ENCODE results near the gene IL12RB2.
"Not testable (repeated sequence)": the region's sequence is repeated elsewhere in the genome, so short reads cannot be mapped to it uniquely, and the experiment has no call there.

The IL12RB2 gene

DNA sequence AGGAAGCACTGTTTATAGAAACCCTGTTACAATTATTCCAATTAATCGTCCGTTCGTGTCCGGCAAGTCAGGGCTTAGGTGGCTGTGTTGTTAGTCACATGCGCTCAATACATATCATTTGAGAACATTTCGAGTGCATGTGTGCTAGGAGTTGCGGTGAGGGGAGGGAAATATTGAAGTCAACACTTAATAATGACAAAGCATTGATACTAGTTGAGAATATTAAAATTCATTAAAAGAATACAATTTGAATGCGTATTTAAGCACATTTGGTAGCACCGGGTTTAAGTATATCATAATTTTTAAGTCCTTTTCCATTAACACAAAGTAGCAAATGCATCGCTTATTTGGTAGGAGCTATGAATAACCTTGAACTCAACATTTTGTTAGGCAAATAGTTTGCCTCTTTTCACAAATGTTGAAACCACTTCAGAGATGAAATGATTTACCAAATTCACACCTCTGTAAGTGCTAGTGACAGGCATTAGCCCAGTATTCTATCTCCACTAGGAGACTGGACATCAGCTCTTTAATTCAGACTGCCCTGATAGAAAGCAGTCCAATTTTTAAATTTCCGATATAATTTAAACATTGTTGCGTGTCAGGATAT lies 123.6 kb downstream of the IL12RB2 start:
- DNase-seq (ENCODE audit: low spot score), result no peak

DNA sequence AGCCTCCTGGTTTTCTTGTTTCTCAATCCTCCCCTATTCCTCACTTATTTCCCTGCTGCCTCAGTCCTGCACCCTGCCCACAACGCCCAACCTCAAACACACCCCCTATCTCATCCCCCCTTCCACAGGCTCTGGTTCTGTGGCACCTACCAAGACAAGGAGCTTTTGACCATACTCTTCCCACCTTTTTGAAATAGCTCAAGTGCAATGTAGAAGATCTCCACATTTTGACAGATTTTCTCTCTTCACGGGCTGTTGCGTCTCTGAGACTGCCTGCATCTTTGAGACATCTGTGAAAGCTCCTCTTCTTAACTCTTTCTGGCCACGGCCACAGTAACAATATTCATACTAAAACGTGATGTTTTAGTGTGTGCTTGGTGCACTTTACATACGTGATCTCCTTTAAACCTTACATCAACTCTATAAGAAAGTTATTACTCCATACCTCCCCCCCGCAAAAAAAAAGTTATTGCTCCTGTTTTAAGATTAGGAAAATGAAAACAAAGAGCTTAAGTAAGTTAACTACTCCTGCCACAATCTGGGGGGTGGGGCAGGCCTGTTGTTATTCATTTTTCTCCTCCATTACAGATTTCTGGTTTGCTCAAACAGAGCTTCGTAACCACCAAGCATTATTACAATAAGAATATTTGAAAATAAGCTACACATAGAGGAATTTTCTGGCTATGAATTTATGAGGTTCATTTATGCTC lies 124.4 kb downstream of the IL12RB2 start:
- peak; percentile 16 for DNase-seq (ENCODE audit: low spot score)

DNA sequence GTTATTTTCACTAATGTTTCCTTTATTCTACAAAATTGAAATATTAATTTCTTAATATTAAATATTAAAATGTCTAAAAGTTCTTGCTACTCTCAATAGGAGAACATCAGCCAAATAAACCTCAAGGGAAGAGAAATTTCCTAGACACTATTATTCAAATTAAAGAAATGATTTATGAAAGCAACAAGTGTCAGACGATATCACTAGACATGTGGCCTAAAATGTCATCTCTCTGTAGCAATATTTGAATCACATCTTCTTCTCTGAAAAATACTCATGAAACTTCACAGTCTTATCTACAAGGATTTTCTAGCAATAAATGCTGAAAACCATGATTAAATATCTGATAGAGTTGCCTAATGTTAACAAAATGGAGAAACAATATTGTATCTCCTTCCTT lies 125.1 kb downstream of the IL12RB2 start:
- no peak for DNase-seq (ENCODE audit: low spot score)

DNA sequence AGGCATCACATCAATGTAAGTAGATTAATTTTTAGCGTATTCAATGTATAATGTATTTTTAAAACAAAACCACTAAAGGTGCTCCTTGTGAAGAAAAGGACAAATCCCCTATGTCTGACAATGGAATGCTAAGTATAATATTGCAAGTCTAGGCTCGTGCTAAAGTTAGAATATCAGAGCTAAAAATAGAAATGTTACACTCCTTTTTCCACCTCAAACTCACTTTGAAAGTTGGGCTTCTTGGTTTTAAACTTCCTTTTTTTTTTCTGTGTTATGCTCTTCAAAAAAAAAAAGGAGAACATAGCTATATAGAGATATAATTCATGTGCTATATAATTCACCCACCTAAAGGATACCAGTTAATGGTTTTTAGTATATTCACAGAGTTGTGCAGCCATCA lies 126.2 kb downstream of the IL12RB2 start:
- no peak for DNase-seq (ENCODE audit: low spot score)

DNA sequence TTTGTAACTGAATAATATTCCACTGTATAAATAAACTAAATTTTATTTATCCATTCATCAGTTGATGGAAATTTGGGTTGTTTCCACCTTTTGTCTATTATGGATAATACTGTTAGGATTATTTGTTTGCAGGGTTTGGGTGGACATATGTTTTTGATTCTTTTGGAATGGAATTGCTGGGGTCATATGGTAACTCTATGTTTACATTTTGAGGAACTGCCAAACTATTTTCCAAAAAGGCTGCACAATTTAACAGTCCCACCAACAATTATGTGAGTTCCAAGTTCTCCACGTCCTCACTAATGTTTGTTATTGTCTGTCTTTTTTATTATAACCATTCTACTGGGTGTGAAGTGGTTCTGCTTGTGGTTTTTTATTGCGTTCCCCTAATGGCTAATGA lies 126.8 kb downstream of the IL12RB2 start:
- no peak for DNase-seq (ENCODE audit: low spot score)

DNA sequence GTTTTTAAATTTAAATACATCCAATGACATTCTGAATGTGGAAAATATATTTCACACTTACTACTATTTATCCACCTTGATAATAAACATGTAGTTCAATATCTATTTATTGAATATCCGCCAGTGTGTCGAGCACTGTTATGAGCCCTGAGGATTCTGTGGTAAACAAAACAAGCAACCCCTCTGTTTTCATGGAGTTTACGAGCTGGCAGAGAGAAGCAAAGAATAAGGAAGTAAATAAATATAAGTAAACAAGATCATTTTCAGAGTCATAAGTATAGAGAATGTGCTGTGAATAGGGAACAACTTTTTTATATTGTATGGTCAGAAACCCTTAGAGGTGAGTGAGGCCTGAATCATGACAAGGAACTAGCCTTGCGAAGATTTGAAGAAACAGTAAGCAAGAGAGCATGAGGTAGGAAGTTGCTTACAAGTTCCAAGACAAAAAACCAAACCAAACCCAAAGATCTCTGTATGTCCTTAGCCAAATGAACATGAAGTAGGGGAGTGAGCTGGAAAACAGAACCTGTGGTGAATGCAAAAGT lies 128.9 kb downstream of the IL12RB2 start:
- DNase-seq (ENCODE audit: low spot score), result no peak

DNA sequence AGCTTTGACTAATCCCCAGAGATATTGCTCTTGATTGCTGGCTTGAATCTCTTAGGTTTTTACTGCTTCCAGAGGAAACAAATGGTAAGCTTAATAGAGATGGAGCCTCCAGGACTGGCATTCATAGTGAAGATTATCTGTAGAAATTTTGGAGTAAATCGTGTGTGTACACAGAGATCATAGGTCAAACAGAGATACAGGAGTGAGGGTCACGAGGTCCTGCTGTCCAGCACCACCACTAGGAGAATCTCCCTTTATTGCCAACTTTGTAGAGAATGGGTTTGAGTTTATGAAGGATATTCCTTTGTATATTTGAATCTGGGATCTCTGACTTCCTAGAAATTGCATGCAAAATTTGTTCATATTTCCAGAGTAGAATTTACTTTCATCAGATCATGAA lies 130.3 kb downstream of the IL12RB2 start:
- DNase-seq (ENCODE audit: low spot score), result no peak

DNA sequence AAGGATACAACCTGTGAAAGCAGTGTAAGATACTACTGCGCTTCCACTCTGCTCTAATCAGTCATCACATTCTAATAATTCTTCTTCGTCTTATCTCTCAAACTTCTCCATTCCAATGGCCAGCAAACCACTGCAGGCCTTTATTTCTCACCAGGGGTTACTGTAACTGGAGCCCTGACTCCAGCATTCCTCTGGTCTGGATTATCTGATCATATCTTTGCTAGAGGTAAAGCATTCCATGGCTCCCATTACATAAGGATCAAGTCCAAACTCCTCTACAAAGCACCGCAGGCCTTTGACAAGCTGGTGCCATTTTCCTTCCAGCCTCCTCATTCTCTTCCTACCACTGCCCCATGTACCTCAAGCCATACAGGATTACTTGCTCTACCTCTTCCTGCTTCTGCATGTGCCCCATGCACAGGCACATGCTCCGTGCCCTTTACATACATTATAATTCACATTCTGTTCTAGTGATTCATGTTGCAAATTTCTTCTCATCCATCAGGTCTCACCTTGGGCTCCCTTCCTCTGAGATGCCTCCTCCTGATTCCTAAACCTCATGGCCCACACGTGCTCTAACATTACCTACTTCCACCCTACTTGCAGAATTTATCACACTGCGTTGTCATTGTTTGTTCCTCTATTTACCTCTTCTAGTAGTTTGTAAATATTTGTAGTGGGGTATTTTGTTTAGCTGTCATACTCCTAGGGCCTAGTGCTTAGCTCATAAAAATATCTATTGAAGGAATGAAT lies 131.8 kb downstream of the IL12RB2 start:
- no peak for DNase-seq (ENCODE audit: low spot score)

DNA sequence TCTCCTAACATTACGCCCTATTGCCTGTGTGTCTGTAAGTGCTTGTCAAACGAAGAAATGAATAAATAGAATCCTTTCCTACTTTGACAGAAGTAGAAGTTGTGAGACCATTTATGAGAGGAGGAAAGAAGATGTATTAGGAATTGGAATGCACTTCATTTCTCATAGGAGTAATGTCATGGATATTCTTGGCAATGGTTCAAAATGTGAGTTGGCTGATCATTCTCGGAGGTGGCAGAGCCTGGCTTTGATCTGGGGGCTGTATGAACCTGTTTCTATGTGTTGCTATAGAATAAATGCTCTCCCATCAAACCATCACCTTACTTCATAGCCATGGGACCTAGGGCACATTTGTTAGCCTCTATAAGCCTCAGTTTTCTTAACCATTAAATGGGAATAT lies 132.7 kb downstream of the IL12RB2 start:
- no peak for DNase-seq (ENCODE audit: low spot score)

DNA sequence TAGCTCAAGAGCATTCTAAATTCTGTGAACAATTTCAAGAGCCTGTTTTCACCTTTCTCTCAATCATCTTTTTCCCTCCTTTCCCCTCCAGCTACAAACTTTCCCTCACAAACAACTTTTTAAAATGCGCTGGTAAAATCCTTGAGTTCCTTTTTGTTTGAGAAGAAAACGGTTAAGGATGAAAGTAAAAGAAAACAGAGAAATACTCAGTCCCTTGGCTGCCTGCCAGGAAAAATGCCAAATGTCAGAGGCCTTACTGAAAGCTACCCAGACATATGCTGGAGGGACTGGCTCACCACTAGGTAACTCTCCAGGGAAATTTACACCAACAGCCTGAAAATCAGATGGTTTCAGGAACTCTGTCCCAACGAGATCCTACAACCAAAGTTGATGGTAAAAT lies 133.5 kb downstream of the IL12RB2 start:
- DNase-seq (ENCODE audit: low spot score), result no peak

DNA sequence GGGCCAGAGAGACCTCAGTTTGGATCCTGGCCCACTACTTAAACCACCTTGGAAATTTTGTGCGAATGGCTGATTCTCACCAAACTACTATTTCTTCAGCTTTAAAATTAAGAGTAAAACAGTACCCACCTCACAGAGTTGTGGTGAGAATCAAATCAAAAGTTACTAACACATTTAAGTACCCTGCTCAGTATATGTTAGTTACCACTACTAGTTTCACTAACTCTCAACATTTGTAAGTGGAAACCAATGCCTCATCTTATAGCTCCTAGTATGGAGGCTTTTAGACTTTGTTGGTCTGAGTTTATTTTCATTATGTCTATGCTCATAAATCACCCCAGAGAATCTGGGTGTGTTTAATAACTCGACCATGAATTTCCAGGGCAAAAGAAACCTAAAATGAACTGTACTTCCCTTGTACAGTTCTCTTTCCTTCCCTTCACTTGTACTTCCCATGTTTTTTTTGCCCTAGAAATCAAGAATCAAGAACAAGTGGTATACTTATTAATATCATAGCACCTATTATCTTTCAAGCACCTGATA lies 134.1 kb downstream of the IL12RB2 start:
- DNase-seq (ENCODE audit: low spot score), result no peak

DNA sequence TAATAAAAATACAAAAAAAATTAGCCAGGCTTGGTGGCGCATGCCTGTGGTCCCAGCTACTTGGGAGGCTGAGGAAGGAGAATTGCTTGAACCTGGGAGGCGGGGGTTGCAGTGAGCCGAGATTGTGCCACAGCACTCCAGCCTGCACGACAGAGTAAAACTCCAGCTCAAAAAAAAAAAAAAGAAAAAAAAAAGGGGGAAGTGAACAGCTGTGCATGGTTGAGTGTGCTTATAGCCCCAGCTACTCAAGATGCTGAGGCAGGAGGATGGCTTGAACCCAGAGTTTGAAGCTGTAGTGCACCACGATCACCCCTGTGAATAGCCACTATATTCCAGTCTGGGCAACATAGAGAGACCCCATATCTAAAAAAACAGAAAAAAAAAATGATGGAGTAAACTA lies 138.3 kb downstream of the IL12RB2 start:
- DNase-seq (ENCODE audit: low spot score), result not testable (repeated sequence)

Data from SW480 (cell line).